Glomerular visceral epithelial cell (primary cell): Measurements from ENCODE around the gene OR1S1.
"Not testable (repeated sequence)": the region's sequence is repeated elsewhere in the genome, so short reads cannot be mapped to it uniquely, and the experiment has no call there.

Source experiments
- DNase-seq: peaks from one replicate; pipeline ENCODE4 v3.0.0-alpha.2; 2016; ENCODE audit errors: extremely low spot score

The OR1S1 gene

DNA sequence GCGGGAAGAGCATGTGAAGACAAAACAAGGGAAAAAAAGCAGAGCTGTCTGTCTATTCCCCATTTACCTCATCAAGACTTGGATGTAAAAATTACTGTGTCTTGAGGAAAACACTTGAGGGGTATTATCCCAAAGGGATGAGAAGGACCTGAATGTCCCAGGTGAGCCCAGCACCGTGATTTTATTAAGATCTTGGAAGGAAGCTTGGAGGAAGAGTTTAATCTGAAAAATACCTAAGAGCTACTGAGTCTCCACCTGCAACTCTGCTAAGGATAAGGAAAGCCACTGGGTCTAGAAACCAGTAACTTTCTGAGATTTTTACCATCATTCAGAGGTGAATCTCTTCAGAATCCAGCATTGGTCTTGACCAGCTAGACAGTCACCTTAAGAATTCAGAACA lies at the start of gene OR1S1:
TSS of gene OR1S1 (plus strand) at position 301 of the 400 bp plus-strand sequence.
- not testable (repeated sequence) for DNase-seq

DNA sequence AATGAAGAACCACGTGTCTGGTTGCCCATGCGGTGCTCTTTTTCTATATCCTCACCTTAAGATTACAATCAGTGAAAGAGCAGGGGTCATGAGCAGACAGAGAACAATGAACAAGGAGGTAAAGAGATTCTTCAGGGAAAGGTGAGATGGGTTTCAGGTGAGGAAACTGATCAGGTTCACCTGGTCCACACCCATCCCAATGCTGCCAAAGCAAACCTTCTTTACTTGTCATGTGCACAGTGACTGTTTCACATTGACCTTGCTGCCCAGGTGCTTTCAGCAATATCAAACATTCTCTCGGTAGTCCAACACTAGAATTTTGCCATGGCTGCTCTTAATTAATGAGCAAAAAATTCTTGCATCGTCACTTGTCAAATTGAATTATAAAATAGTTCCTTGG lies 48.1 kb upstream of the OR1S1 start:
- DNase-seq: no peak

DNA sequence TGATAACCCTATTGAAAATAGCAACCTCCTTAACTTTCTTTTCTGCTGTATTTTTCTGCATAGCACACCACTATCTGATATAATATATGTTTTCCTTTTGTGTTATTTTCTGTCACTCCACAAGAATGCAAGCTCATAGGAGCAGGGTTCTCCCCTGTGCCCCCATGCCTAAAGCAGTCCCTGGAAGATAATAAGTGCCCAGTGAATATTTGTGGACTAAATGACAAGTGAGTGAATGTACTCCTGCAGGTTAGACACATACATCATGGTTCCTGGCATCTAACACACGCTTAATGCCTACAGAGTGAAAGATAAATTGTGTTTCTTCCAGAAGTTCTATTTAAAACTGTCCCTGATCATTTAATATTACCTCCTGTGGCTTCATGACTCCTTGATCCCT lies 47.5 kb upstream of the OR1S1 start:
- no peak for DNase-seq

DNA sequence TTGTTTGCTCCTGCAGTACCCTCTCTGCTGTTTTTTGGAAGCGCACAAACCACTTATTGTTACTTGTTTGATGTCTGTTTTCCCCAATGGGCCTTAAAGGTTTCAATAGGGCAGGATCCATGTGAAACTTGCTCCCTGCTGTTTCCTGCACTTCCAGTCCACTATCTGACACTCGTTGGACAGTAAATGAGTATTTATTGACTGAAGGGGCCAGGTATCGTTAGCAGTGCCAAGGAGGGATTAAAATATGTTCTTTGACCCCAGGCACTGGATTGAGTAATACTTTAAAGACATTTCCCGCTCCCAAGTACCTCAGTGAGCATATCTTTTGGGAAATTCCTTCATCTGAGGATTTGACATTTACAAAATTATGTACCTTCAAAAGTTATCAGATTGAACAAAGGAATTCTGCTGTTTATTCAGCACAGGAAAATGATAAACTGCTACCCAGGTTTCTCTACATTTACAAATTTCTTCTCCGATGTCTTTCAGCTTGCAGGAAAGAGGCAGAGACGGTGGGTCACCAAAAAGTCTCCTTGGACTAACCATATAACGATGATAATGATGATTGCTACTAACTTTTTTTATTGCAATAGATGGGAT lies 46.9 kb upstream of the OR1S1 start:
- no peak for DNase-seq

DNA sequence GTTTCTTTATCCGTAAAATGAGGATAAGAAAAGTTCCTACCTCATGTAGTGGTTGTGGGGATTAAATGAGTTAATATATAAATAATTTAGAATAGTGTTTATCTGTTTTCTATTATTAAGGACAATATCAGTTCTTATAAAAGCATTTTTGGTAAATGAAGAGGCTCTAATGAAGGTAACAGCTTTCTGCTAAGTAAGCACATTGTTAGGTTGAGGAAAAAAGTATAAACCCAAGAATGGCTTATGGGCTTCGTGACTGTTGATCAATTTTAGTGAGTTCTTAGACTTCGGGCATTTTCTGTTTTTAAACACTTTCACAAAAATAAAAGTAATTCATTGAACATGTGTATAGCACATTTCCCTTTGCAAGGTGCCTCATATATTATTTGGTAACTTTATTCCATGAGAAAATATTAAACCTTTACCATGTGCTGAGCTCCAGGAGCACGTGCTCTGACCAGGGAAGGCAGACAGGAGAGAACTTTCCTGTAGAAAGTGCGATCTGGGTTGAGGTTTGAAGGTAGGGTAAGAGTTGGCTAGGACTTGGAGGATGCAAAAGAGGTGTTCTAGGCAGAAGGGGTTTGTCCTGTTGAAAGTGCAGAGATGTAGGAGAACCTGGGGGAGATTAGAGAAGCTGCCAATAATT lies 35.0 kb upstream of the OR1S1 start:
- no peak for DNase-seq

DNA sequence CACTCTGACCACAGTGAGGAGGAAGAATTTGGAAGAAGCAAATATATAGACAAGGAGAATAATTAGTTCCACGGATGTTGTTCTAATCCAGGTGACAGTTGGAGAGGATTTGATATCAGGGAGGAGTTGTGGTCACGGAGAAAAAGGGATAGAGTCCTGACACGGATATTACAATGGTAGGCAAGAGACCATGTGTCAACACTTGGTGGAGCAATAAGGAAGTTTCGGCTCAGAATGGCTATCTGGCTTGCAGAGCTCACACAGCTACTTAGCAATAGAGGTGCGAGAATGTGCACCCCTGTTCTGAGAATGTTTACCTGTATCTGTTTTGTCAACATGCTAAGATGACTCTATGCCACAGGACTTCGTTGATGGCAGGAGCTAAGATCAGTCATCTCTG lies 34.1 kb upstream of the OR1S1 start:
- DNase-seq: no peak

DNA sequence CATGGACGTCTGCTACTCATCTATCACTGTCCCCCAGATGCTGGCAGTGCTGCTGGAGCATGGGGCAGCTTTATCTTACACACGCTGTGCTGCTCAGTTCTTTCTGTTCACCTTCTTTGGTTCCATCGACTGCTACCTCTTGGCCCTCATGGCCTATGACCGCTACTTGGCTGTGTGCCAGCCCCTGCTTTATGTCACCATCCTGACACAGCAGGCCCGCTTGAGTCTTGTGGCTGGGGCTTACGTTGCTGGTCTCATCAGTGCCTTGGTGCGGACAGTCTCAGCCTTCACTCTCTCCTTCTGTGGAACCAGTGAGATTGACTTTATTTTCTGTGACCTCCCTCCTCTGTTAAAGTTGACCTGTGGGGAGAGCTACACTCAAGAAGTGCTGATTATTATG lies 32.9 kb upstream of the OR1S1 start:
- peak; percentile 1 for DNase-seq

DNA sequence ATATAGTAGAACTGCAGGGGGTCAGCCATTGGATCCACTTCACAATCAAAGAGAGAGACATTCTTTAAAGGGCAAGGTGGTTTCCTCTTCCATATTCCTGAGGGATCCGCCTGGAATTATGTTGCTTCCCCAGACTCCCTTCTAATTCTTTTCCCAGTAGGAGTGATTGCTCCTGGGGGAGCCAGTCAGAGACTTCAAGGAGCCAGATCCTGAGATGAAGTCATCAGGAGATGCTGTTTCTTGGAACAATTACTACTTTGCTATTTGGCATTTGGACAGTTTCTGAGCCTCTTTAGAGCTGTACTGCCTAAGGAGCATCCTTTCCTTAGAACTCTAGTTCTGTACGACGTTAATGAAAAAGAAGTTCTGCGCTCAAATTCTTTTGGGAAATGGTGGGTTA lies 25.6 kb upstream of the OR1S1 start:
- DNase-seq: no peak

DNA sequence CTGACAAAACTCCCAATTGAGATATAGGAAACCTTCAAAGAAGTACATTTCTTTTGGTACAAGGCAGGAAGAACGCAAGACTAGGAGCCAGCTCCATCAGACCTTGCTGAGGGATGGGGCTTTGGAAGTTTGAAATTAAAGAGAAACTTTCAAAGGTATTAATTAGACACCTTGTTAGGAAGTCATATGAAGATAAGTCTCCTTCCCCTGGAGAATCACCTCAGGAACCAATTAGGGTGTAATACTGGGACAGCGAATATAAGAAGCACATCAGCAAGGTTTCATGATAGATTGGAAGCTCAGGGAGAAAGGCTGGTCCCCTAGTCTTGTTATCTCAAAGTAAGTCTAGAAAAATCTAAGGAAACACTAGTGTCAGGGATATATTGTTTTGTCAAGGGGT lies 23.8 kb upstream of the OR1S1 start, which contains the start of gene OR9Q2:
TSS of gene OR9Q2 (plus strand) at position 301 of the 400 bp plus-strand sequence. CDS start 1,421 bp downstream, outside the sequence.
- no peak for DNase-seq

DNA sequence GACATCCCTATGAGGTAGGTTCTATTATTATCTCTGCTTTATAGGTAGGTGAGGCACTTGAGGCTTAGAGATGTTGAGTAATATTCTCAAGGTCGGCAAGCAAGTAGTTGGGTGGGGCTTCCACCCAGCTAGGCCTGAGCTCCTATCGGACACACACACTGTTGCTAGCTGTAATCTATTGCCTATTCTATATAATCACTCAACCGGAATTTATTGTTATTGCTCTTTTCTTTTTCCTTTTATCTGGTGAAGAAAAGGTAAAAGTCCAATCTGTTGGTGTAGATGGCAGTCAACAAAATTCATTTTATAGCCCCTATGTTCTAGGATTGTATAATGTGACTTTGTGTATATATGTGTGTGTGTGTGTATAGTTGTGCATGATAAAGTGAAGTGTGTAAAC lies 20.3 kb upstream of the OR1S1 start:
- no peak for DNase-seq

DNA sequence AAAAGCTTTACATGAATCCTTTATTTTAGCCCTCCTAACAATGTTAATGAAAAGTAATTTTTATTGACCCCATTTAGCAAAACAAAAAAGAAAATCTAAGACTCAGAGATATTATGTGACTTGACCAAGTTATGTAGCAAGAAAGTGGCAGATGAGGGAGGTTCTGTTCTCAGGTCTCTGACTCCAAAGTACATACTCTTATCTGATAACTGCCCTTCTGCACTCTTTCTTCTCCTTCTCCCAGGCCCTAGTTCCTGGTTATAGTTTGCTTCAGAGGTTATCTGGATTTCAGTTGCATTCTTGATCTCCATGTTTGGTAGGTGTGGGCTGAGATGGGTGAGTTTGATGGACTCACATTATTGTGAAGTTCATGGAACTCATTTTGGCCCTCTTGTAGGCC lies 19.1 kb upstream of the OR1S1 start:
- no peak for DNase-seq

DNA sequence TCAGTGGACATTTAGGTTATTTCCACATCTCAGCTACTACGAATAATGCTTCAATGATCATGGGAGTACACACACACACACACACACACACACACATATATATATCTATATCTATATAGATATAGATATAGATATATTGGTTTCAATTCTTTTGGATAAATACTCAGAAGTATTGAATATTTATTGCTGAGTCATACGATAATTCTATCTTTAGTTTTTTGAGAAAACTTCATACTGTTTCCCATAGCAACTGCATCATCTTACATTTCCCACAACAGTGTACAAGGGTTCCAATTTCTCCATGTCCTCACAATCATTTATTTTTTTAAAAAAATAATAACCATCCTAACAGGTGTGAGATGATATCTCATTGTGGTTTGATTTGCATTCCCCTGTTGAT lies 16.6 kb upstream of the OR1S1 start:
- DNase-seq: no peak

DNA sequence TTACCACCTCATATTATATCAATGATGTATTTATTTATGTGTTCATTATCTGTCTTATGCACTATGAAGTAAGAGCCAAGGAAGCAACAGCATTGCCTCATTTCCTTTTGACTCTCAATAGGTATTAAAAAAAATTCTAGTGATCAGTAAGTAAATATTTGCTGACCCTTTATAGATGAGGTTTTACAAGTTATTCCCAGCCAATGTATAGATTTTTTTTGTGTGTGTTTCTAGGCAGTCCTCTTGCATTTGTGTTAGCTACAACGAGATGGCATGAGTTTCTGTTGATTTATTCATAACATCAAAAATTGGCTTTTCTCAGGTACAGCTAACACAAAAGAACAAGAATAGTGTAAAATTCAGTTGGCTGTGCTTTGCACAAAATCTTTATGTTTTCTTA lies 13.2 kb upstream of the OR1S1 start:
- no peak for DNase-seq

DNA sequence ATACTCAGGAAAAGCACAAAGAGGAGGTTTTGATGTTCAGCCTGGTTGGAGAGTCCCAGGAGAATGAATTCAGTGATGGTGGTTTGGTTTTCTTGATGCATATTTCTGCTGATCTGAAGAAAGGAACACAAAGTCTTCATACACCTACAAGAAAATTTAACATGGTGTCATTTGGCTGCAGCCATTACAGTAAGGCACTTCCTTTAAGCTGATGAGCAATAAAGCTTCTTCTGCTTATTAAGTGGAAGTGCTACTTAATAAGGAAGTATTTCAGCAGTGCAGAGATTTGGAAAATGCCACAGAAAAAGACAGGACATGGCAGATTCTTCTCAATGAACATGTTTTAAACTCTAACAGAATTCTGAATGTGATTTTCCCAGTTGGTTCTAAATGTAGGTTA lies 8.5 kb upstream of the OR1S1 start, which contains the start of gene OR1S2:
TSS of gene OR1S2 (minus strand) at position 101 of the 400 bp plus-strand sequence. CDS start at position 101, 0 bp downstream.
- no peak for DNase-seq

DNA sequence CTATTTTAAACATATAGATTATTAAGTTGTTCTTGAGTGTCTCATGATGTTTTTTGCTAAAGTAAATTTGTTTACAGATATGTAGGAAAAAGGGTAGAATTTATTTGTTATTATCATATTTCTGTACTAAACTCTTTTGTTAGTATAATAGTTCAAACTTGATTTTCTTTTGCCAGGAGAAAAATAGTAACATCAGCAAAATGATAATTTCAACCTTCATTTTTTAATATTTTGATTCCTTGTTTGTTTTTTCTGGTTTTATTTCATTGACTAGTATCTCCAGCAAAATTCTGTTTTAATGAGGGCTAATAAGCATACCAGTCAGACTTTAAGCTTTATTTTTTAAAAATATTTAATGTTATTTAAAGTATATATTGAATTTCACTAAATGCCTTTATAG lies 4.0 kb downstream of the OR1S1 start:
- no peak for DNase-seq

DNA sequence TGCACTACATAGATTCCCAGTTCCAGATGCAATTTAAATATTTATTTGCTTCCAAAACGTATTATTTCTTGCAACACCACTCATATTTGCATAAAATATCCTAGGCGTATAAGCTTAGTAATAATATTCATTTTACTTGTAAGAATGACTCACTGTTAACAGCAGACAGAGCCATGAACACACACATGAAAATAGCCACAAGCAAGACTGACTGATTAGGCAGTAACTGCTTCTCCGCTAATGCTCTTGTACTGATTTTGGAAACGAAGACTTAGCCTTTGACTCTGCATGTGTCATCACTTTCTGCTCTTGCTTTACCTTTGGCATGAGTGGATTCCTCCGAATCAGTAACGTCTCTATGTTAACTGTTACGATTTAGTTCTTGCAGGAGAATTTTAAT lies 10.2 kb downstream of the OR1S1 start:
- DNase-seq: no peak

DNA sequence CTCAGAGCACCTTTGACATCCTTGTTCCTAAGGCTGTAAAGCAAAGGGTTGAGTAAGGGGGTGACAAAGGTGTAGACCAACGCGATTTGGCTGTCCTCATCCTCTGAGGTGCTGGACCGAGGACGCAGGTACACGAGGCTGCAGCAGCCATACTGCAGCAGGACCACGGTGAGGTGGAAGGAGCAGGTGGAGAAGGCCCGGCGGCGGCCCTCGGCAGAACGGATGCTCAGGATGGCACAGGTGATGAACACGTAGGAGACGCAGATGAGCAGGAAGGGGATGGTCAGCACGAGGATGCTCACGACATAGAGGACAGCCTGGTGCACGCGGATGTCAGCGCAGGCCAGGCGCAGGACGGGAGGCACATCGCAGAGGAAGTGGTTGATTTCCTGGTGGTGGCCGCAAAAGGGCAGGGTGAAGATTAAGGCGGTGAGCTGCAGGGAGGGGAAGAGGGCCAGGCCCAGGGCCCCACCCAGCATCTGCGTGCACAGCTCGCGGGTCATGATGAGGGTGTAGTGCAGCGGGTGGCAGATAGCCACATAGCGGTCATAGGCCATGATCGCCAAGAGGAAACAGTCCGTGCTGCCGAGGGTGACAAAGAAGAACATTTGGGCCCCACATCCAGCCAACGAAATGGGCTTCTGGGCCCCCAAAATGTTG lies 15.6 kb downstream of the OR1S1 start:
- no peak for DNase-seq

DNA sequence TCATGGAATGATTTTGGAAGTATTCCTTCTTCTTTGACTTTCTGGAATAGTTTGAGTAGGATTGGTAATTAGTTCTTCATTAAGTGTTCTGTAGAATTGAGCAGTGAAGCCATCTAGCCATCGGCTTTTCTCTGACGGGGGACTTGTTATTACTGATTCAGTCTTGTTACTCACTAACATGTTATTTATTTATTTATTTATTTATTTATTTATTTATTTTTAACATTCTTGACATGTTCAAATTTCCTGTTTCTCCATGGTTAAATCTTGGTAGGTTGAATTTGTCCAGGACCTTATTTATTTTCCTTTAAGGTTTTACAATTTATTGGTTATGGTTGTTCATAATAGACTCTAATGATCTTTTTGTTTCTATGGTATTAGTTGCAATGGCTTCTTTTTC lies 31.4 kb downstream of the OR1S1 start:
- DNase-seq: no peak

DNA sequence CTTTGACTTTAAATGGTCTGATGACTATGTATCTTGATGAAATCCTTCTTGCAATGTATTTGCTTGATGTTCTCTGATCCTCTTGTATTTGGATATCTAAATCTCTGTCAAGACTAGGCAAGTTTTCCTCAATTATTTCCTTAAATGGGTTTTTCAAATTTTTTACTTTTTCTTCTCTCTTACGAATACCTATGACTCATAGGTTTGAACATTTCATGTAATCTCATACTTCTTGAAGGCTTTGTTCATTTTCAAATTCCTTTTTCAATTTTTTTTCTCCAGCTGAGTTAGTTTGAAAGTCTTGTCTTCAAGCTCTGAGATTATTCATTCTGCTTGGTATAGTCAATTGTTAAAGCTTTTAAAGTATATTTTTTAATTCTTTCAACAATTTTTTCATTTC lies 42.4 kb downstream of the OR1S1 start:
- no peak for DNase-seq

DNA sequence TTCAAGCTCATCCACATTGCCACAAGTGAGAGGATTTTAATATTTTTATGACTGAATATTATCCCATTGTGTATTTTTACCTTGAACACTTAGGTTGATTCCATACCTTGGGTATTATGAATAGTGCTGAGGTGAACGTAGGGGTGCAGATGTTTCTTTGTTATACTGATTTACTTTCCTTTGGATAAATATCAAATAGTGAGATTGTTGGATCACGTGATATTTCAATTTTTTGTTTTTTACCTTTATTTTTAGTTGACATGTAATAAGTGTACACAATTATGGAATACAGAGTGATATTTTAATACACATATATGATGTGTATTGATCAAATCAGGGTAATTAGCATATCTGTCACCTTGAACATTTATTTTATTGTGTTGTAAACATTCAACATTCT lies 47.5 kb downstream of the OR1S1 start:
- no peak for DNase-seq
